ENCODE data around the gene GXYLT2.

GXYLT2 gene

GRCh38 chr3:72996121-72996472 is 108.3 kb downstream of the GXYLT2 start:
- no peaks in the 10 kb centered on the region for H3K9me3 ChIP-seq (ENCODE audit: control insufficient read depth, insufficient read depth, low read depth, low read length)
- ChIA-PET CTCF (interaction anchor here (0.7 to 2.1 kb wide), 2 partner anchors 14 to 61 kb away, joined by 3 to 5 read pairs; no protein-coding TSS in a partner anchor), POLR2A (no interaction called here)
- TF ChIP-seq KLF1 (tag by site-specific recombination; IDR thresholded peaks at IDR 0.05) (peak; percentile 40; the same call in 1 of the 2 replicates), TRIM28 (IDR thresholded peaks at IDR 0.05; ENCODE audit: borderline replicate concordance, low read length) (no peak)
- peak overlapping the region; percentile 95 for H3K4me3 ChIP-seq (ENCODE audit: low read depth, low read length)
- H3K27ac ChIP-seq (ENCODE audit: extremely low read depth, low read depth, low read length) = peak overlapping the region; percentile 91
- peaks cover 0 to 28% of the 10 kb centered on the region in 2 experiments; a peak in 2 of 3 replicates for H3K36me3 ChIP-seq (ENCODE audit: control insufficient read depth in 2 of 2, insufficient read depth in 1 of 2, low read length in 2 of 2)
- H3K4me1 ChIP-seq (ENCODE audit: control insufficient read depth, insufficient read depth, low read length) = peaks cover 2% of the 10 kb centered on the region; the same call in 1 of the 2 replicates

- H3K4me1 ChIP-seq (ENCODE audit: control insufficient read depth, insufficient read depth, low read length) = peaks cover 2% of the 10 kb centered on the region; the same call in 1 of the 2 replicates
- no peaks in the 10 kb centered on the region for H3K9me3 ChIP-seq (ENCODE audit: control insufficient read depth, insufficient read depth, low read depth, low read length)
- peaks cover 6 to 34% of the 10 kb centered on the region in 2 experiments; a peak in 2 of 3 replicates for H3K36me3 ChIP-seq (ENCODE audit: control insufficient read depth in 2 of 2, insufficient read depth in 1 of 2, low read length in 2 of 2)
- H3K27ac ChIP-seq (ENCODE audit: extremely low read depth, low read depth, low read length) = peak within 1 kb of the TSS; percentile 91
- POLR2A ChIA-PET = interaction anchor here (0.6 to 0.8 kb wide), 2 partner anchors 38 to 77 kb away, joined by 3 read pairs; no protein-coding TSS in a partner anchor
- CTCF ChIA-PET = interaction anchor here (0.5 to 2.1 kb wide), 8 partner anchors 9 to 878 kb away, joined by 3 to 8 read pairs (median 4); no protein-coding TSS in a partner anchor
- peak within 1 kb of the TSS; percentile 95 for H3K4me3 ChIP-seq (ENCODE audit: low read depth, low read length)
- TF ChIP-seq PATZ1 (tag by site-specific recombination; IDR thresholded peaks at IDR 0.05) (peak; percentile 80; the same call in 1 of the 2 replicates), ZFP69B (tag by site-specific recombination; IDR thresholded peaks at IDR 0.05) (0 out of 2 replicates have a peak, but pooled peaks have one; percentile 16), ZNF184 (tag by site-specific recombination; IDR thresholded peaks at IDR 0.05) (no peak), ZNF274 (IDR thresholded peaks at IDR 0.05; ENCODE audit: low read length) (no peak), ZNF274 (tag by site-specific recombination; IDR thresholded peaks at IDR 0.05; ENCODE audit: borderline replicate concordance) (no peak), KLF9 (tag by site-specific recombination; IDR thresholded peaks at IDR 0.05; ENCODE audit: low read depth) (peak; percentile 40; the same call in 1 of the 2 replicates), ZNF24 (tag by site-specific recombination; IDR thresholded peaks at IDR 0.05) (peak; percentile 43; the same call in 1 of the 2 replicates), ZNF211 (tag by site-specific recombination; IDR thresholded peaks at IDR 0.05; ENCODE audit: low read depth) (no peak), ZBTB48 (tag by site-specific recombination; IDR thresholded peaks at IDR 0.05) (no peak), ZNF214 (tag by site-specific recombination; IDR thresholded peaks at IDR 0.05; ENCODE audit: borderline replicate concordance) (no peak), IKZF3 (tag by site-specific recombination; IDR thresholded peaks at IDR 0.05) (peak; percentile 28; the same call in 1 of the 2 replicates), ZNF596 (tag by site-specific recombination; IDR thresholded peaks at IDR 0.05) (peak; percentile 82), ZNF133 (tag by site-specific recombination; IDR thresholded peaks at IDR 0.05) (no peak), ZNF302 (tag by site-specific recombination; IDR thresholded peaks at IDR 0.05; ENCODE audit: low read depth) (no peak), GFI1B (tag by site-specific recombination; IDR thresholded peaks at IDR 0.05) (no peak), PBX3 (CRISPR knock-in tag; IDR thresholded peaks at IDR 0.05) (no peak), KLF16 (tag by site-specific recombination; IDR thresholded peaks at IDR 0.05) (peak; percentile 69; the same call in 1 of the 2 replicates), ZNF335 (tag by site-specific recombination; conservative IDR thresholded peaks at IDR 0.05) (peak; percentile 47)
- TF ChIP-seq, protein P1, sequence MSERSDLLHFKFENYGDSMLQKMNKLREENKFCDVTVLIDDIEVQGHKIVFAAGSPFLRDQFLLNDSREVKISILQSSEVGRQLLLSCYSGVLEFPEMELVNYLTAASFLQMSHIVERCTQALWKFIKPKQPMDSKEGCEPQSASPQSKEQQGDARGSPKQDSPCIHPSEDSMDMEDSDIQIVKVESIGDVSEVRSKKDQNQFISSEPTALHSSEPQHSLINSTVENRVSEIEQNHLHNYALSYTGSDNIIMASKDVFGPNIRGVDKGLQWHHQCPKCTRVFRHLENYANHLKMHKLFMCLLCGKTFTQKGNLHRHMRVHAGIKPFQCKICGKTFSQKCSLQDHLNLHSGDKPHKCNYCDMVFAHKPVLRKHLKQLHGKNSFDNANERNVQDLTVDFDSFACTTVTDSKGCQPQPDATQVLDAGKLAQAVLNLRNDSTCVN (tag by site-specific recombination; optimal IDR thresholded peaks at IDR 0.05) = peak; percentile 90
- TF ChIP-seq, protein P2, sequence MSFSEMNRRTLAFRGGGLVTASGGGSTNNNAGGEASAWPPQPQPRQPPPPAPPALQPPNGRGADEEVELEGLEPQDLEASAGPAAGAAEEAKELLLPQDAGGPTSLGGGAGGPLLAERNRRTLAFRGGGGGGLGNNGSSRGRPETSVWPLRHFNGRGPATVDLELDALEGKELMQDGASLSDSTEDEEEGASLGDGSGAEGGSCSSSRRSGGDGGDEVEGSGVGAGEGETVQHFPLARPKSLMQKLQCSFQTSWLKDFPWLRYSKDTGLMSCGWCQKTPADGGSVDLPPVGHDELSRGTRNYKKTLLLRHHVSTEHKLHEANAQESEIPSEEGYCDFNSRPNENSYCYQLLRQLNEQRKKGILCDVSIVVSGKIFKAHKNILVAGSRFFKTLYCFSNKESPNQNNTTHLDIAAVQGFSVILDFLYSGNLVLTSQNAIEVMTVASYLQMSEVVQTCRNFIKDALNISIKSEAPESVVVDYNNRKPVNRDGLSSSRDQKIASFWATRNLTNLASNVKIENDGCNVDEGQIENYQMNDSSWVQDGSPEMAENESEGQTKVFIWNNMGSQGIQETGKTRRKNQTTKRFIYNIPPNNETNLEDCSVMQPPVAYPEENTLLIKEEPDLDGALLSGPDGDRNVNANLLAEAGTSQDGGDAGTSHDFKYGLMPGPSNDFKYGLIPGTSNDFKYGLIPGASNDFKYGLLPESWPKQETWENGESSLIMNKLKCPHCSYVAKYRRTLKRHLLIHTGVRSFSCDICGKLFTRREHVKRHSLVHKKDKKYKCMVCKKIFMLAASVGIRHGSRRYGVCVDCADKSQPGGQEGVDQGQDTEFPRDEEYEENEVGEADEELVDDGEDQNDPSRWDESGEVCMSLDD (tag by site-specific recombination; IDR thresholded peaks at IDR 0.05) = peak; percentile 71
Observed at GRCh38 chr3:72996473-72997333, 108.9 kb downstream of the GXYLT2 start, which contains the start of gene PPP4R2. Gene PPP4R2, plus strand, starts transcription at chr3:72996811. Its CDS starts 227 bp downstream, at chr3:72997038.

Measured in HEK293 (cell line).